GM12878 (cell line): ENCODE measurements around the gene NCAPD3. TPM values are rescaled to one million over a fixed set of nuclear protein-coding genes. Genes with fewer than 3 reads are reported as not detected.
A peak's percentile ranks its signal among the peaks of the same experiment; 100 is the strongest.

Experiments used
- BCLAF1 ChIP-seq: fragments of 450-650 bp; IDR thresholded peaks from 2 replicates; pipeline ENCODE4 v1.6.1; 2017; ENCODE audit warnings: antibody characterized with exemption, mild to moderate bottlenecking, moderate library complexity
- CHD2 ChIP-seq: IDR thresholded peaks from 2 replicates; pipeline ENCODE4 v1.6.1; 2011; ENCODE audit warnings: low read depth, low read length, improper control_type of control experiment, borderline replicate concordance
- EP300 ChIP-seq, 2 experiments: fragments of 150-350 bp in 1 of 2; IDR thresholded peaks; 2 replicates each; pipeline ENCODE4 v1.6.1; 2011 to 2012; ENCODE audit warnings: low read depth in 2 of 2, low read length in 2 of 2, borderline replicate concordance in 1 of 2, improper control_type of control experiment in 1 of 2, inconsistent platforms in 1 of 2; ENCODE audit not compliant: control insufficient read depth in 1 of 2
- EZH2 ChIP-seq: IDR thresholded peaks from 2 replicates; pipeline ENCODE4 v1.6.1; 2012; ENCODE audit warnings: low read depth, mild to moderate bottlenecking, control low read depth, inconsistent platforms, low read length, borderline replicate concordance; ENCODE audit not compliant: control insufficient read depth
- GABPA ChIP-seq: IDR thresholded peaks from 2 replicates; pipeline ENCODE4 v1.6.1; 2014; ENCODE audit warnings: antibody characterized with exemption, low read depth, mild to moderate bottlenecking, inconsistent platforms
- IKZF1 ChIP-seq: fragments of 450-650 bp; conservative IDR thresholded peaks from 2 replicates; pipeline ENCODE4 v1.6.1; 2017; ENCODE audit warnings: antibody characterized with exemption, mild to moderate bottlenecking
- IKZF2 ChIP-seq, 2 experiments: fragments of 450-650 bp; IDR thresholded peaks; 2 replicates each; pipeline ENCODE4 v1.6.1; 2017; ENCODE audit warnings: mild to moderate bottlenecking in 2 of 2, moderate library complexity in 2 of 2
- KDM1A ChIP-seq: fragments of 200-600 bp; sonication (generic); IDR thresholded peaks from 2 replicates; pipeline ENCODE4 v1.6.1; 2016; ENCODE audit warnings: borderline replicate concordance
- MTA2 ChIP-seq: fragments of 450-650 bp; IDR thresholded peaks from 2 replicates; pipeline ENCODE4 v1.6.1; 2016; ENCODE audit warnings: low read depth, mild to moderate bottlenecking, moderate library complexity
- NFYA ChIP-seq: IDR thresholded peaks from 2 replicates; pipeline ENCODE4 v1.6.1; 2011; ENCODE audit warnings: low read depth, mild to moderate bottlenecking, low read length, improper control_type of control experiment, borderline replicate concordance
- PML ChIP-seq: IDR thresholded peaks from 2 replicates; pipeline ENCODE4 v1.6.1; 2012; ENCODE audit warnings: low read length, inconsistent platforms
- POLR2AphosphoS2 ChIP-seq: IDR thresholded peaks from 2 replicates; pipeline ENCODE4 v1.6.1; 2011; ENCODE audit warnings: low read depth, mild to moderate bottlenecking, low read length, improper control_type of control experiment, moderate library complexity
- POU2F2 ChIP-seq: IDR thresholded peaks from 3 replicates; pipeline ENCODE4 v1.6.1; 2011; ENCODE audit warnings: low read depth, mild to moderate bottlenecking, low read length, borderline replicate concordance
- RCOR1 ChIP-seq: conservative IDR thresholded peaks from 2 replicates; pipeline ENCODE4 v1.6.1; 2012; ENCODE audit warnings: low read depth, low read length, improper control_type of control experiment
- RELA ChIP-seq: fragments of 450-650 bp; IDR thresholded peaks from 2 replicates; pipeline ENCODE4 v1.8.0; 2014; ENCODE audit warnings: borderline replicate concordance; ENCODE audit not compliant: partially characterized antibody
- RFX5 ChIP-seq: IDR thresholded peaks from 2 replicates; pipeline ENCODE4 v1.6.1; 2011; ENCODE audit warnings: low read depth, low read length, improper control_type of control experiment
- SMC3 ChIP-seq: IDR thresholded peaks from 2 replicates; pipeline ENCODE4 v1.6.1; 2011; ENCODE audit warnings: low read length, improper control_type of control experiment, borderline replicate concordance
- ZBED1 ChIP-seq: IDR thresholded peaks from 2 replicates; pipeline ENCODE4 v1.6.1; 2016; ENCODE audit warnings: borderline replicate concordance
- ZNF24 ChIP-seq: fragments of 450-650 bp; IDR thresholded peaks from 2 replicates; pipeline ENCODE4 v1.6.1; 2017; ENCODE audit warnings: antibody characterized with exemption, mild to moderate bottlenecking
- ZNF384 ChIP-seq: IDR thresholded peaks from 2 replicates; pipeline ENCODE4 v1.6.1; 2012; ENCODE audit warnings: low read depth, mild to moderate bottlenecking, low read length, improper control_type of control experiment, borderline replicate concordance
- polyA plus RNA-seq, 11 experiments: library from polyadenylated mRNA; depleted of rRNA in 4 of 11; unstranded in 6 of 11; stranded (reverse) in 5 of 11; fragments of >200 nt; fragmentation: Nextera tagmentation in 4 of 11; fragmentation: Illumina TruSeq in 1 of 11; extraction: Ambion mirVana in 4 of 11; extraction: Trizol in 1 of 11; gene quantifications; 1 replicate in 1 of 11; 2 replicates in 10 of 11; pipeline versions ENCODE4 v1.2.1 to v1.2.3, GENCODE V29; 2011 to 2016; ENCODE audit warnings: inconsistent platforms in 2 of 11, missing spikeins in 2 of 11, low read depth in 1 of 11
- total RNA-seq, 4 experiments: library from RNA; depleted of rRNA in 3 of 4; stranded (reverse); fragments of >200 nt in 3 of 4; fragmentation: Illumina TruSeq in 1 of 4; extraction: Trizol in 1 of 4; gene quantifications; 2 replicates each; pipeline versions ENCODE4 v1.2.1 to v1.2.3, GENCODE V29; 2013 to 2021
- TF ChIP-seq, protein P1 (sequence below): fragments of 450-650 bp; formaldehyde crosslinking; IDR thresholded peaks from 2 replicates; pipeline ENCODE4 v1.4.0; 2022; ENCODE audit warnings: mild to moderate bottlenecking, moderate library complexity
- TF ChIP-seq, protein P2 (sequence below): IDR thresholded peaks from 2 replicates; pipeline ENCODE4 v1.6.1; 2012; ENCODE audit warnings: low read depth, low read length, improper control_type of control experiment

The NCAPD3 gene
- total and polyA plus RNA-seq, 10 of the 15 experiments (the other 5 are each of a cell fraction or from before 2014, with no cell fraction given) = 14.9 to 58.2 (median 48.2) TPM

DNA sequence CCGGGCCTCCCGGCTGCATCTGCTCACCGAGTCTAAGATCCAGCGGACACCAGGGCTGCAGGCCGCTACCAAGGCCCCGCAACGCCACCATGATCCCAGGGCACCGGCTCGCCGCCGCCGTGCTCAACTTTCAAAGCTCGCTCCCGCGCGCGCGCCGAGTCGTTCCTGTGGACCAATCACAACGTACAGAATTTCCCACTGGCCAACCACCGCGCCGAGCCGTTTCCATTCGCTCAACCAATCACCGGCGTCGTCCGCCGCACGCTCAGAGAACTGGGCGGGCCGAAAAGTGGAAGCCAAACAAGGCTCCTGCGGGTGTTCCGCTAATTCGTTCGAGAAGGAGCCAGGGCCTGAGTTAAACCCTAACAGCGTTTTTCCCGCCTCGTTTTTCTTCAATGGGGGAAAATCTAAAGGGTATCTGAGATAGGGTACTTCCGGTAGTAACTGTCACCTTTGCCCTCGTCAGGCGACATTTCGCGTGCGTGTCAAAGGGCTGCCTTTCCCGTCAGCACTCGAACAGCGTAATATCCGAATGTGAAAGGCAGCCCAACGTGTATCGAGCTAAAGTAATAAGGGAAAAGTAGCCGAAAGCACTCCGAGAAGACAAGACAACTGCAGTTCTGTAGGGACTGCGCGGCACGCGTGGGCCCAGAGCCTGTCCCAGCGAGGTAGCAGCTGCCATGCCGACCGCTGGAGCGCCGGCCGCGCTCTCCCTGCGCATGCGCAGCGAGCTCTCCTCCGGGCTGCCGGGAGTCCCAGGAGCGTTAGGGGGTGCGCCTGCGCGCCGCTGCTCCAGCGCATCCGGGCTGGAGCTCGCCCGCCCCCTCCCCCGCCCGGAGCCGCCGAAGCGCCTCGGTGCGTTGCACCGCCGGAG, at the start of gene NCAPD3, which contains the start of gene VPS26B (continued):
- TF ChIP-seq EP300 (IDR thresholded peaks at IDR 0.05; ENCODE audit: borderline replicate concordance in 1 of 2, control insufficient read depth in 1 of 2, low read depth in 2 of 2, low read length in 2 of 2) (no peak), GABPA (peak; percentile 64; the same call in 1 of the 2 replicates), IKZF2 (IDR thresholded peaks at IDR 0.05) (no peak), NFYA (no peak; the same call in 1 of the 2 replicates), POU2F2 (no peak), CHD2 (peak; percentile 89), ZNF24 (no peak), EZH2 (no peak), PML (peak; percentile 66; the same call in 1 of the 2 replicates), SMC3 (no peak), POLR2AphosphoS2 (no peak; the same call in 1 of the 2 replicates), MTA2 (peak; percentile 59; the same call in 1 of the 2 replicates), ZNF384 (no peak), RELA (no peak), BCLAF1 (no peak), ZBED1 (no peak), RFX5 (peak; percentile 81), IKZF1 (peak; percentile 100), KDM1A (no peak), RCOR1 (no peak)
- TF ChIP-seq, protein P1, sequence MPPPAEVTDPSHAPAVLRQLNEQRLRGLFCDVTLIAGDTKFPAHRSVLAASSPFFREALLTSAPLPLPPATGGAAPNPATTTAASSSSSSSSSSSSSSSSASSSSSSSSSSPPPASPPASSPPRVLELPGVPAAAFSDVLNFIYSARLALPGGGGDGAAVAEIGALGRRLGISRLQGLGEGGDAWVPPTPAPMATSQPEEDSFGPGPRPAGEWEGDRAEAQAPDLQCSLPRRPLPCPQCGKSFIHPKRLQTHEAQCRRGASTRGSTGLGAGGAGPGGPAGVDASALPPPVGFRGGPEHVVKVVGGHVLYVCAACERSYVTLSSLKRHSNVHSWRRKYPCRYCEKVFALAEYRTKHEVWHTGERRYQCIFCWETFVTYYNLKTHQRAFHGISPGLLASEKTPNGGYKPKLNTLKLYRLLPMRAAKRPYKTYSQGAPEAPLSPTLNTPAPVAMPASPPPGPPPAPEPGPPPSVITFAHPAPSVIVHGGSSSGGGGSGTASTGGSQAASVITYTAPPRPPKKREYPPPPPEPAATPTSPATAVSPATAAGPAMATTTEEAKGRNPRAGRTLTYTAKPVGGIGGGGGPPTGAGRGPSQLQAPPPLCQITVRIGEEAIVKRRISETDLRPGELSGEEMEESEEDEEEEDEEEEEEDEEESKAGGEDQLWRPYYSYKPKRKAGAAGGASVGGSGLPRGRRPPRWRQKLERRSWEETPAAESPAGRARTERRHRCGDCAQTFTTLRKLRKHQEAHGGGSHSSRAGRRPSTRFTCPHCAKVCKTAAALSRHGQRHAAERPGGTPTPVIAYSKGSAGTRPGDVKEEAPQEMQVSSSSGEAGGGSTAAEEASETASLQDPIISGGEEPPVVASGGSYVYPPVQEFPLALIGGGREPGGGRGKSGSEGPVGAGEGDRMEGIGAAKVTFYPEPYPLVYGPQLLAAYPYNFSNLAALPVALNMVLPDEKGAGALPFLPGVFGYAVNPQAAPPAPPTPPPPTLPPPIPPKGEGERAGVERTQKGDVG (CRISPR knock-in tag) = no peak
- TF ChIP-seq, protein P2, sequence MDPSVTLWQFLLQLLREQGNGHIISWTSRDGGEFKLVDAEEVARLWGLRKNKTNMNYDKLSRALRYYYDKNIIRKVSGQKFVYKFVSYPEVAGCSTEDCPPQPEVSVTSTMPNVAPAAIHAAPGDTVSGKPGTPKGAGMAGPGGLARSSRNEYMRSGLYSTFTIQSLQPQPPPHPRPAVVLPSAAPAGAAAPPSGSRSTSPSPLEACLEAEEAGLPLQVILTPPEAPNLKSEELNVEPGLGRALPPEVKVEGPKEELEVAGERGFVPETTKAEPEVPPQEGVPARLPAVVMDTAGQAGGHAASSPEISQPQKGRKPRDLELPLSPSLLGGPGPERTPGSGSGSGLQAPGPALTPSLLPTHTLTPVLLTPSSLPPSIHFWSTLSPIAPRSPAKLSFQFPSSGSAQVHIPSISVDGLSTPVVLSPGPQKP = no peak; the same call in 1 of the 2 replicates
